Measurements from ENCODE around the gene PLB1. TPM values are rescaled to one million over a fixed set of nuclear protein-coding genes. Genes with fewer than 3 reads are reported as not detected.
A peak's percentile ranks its signal among the peaks of the same experiment; 100 is the strongest.

The PLB1 gene
- total and polyA plus RNA-seq, 2 experiments from 2014 or later: 19.2 to 19.7 TPM

- 82% methylated on average over 2 of the region's 2 CpGs for WGBS (ENCODE audit: low lambda C conversion rate, missing lambda C conversion rate)
- H3K4me3 ChIP-seq: no peak overlapping the region
- H3K9me2 ChIP-seq (replicated peaks; ENCODE audit: insufficient read depth): no peaks in the 10 kb centered on the region
- no peak overlapping the region for H3K4me2 ChIP-seq
- H4K20me1 ChIP-seq (ENCODE audit: insufficient read depth, poor library complexity, severe bottlenecking): no peaks in the 10 kb centered on the region
- no peak for DNase-seq (ENCODE audit: low spot score)
- H3K79me2 ChIP-seq: no peaks in the 10 kb centered on the region
- H3K4me1 ChIP-seq (ENCODE audit: insufficient read depth): peaks cover 4% of the 10 kb centered on the region
- H3K9me3 ChIP-seq (ENCODE audit: low read depth): no peaks in the 10 kb centered on the region
- no peaks in the 10 kb centered on the region for H3K36me3 ChIP-seq (replicated peaks; ENCODE audit: insufficient read depth, low read depth)
- H3K27me3 ChIP-seq: no peaks in the 10 kb centered on the region
- H3K27ac ChIP-seq: peak overlapping the region; percentile 66
- TF ChIP-seq EZH2 (IDR thresholded peaks at IDR 0.05; ENCODE audit: borderline replicate concordance): no peak
- TF ChIP-seq CTCF (IDR thresholded peaks at IDR 0.05; ENCODE audit: poor library complexity): no peak
- no peak for TF ChIP-seq EZH2phosphoT487 (IDR thresholded peaks at IDR 0.05; ENCODE audit: low read depth, severe bottlenecking, unreplicated experiment)
- no peak overlapping the region for H2AFZ ChIP-seq
Observed at GRCh38 chr2:28568036-28568435, 72.2 kb downstream of the PLB1 start.

GRCh38 chr2:28568533-28568932 lies 72.7 kb downstream of the PLB1 start:
- Histone ChIP-seq H3K4me3 (no peak overlapping the region), H3K9me2 (replicated peaks; ENCODE audit: insufficient read depth) (no peaks in the 10 kb centered on the region), H3K27ac (peak overlapping the region; percentile 76), H4K20me1 (ENCODE audit: insufficient read depth, poor library complexity, severe bottlenecking) (no peaks in the 10 kb centered on the region), H3K9me3 (ENCODE audit: low read depth) (no peaks in the 10 kb centered on the region), H3K79me2 (no peaks in the 10 kb centered on the region), H3K4me1 (ENCODE audit: insufficient read depth) (peaks cover 4% of the 10 kb centered on the region), H2AFZ (no peak overlapping the region), H3K4me2 (peak overlapping the region; percentile 14), H3K36me3 (replicated peaks; ENCODE audit: insufficient read depth, low read depth) (no peaks in the 10 kb centered on the region), H3K27me3 (no peaks in the 10 kb centered on the region)
- TF ChIP-seq EZH2 (IDR thresholded peaks at IDR 0.05; ENCODE audit: borderline replicate concordance) (no peak), CTCF (IDR thresholded peaks at IDR 0.05; ENCODE audit: poor library complexity) (no peak), EZH2phosphoT487 (IDR thresholded peaks at IDR 0.05; ENCODE audit: low read depth, severe bottlenecking, unreplicated experiment) (no peak)
- DNase-seq (ENCODE audit: low spot score): peak; percentile 35
- WGBS (ENCODE audit: low lambda C conversion rate, missing lambda C conversion rate): 45% methylated on average over 5 of the region's 5 CpGs

GRCh38 chr2:28570431-28570830 lies 74.6 kb downstream of the PLB1 start:
- no peaks in the 10 kb centered on the region for H3K79me2 ChIP-seq
- WGBS (ENCODE audit: low lambda C conversion rate, missing lambda C conversion rate): 80% methylated on average over 6 of the region's 6 CpGs

More at GRCh38 chr2:28570431-28570830, 74.6 kb downstream of the PLB1 start:
- Histone ChIP-seq H3K4me3 (no peak overlapping the region), H3K9me3 (ENCODE audit: low read depth) (no peaks in the 10 kb centered on the region), H3K9me2 (replicated peaks; ENCODE audit: insufficient read depth) (no peaks in the 10 kb centered on the region), H2AFZ (no peak overlapping the region), H3K27me3 (no peaks in the 10 kb centered on the region), H4K20me1 (ENCODE audit: insufficient read depth, poor library complexity, severe bottlenecking) (no peaks in the 10 kb centered on the region), H3K4me2 (no peak overlapping the region), H3K36me3 (replicated peaks; ENCODE audit: insufficient read depth, low read depth) (no peaks in the 10 kb centered on the region), H3K4me1 (ENCODE audit: insufficient read depth) (peaks cover 4% of the 10 kb centered on the region), H3K27ac (no peak overlapping the region)
- no peak for DNase-seq (ENCODE audit: low spot score)
- TF ChIP-seq EZH2phosphoT487 (IDR thresholded peaks at IDR 0.05; ENCODE audit: low read depth, severe bottlenecking, unreplicated experiment): no peak
- no peak for TF ChIP-seq EZH2 (IDR thresholded peaks at IDR 0.05; ENCODE audit: borderline replicate concordance)
- TF ChIP-seq CTCF (IDR thresholded peaks at IDR 0.05; ENCODE audit: poor library complexity): no peak
